Esophagus muscularis mucosa (tissue), 4 donors: Measurements from ENCODE around the gene UBA6. TPM values are rescaled to one million over a fixed set of nuclear protein-coding genes. Genes with fewer than 3 reads are reported as not detected.

Experiments
- DNase-seq: peaks from one replicate; pipeline ENCODE4 v3.0.0-alpha.2; 2017; ENCODE audit errors: extremely low spot score
- H3K27ac ChIP-seq, 4 donors: fragments of 200-600 bp; sonication (generic); replicated peaks in 1 of 4; 1 replicate in 3 of 4; 2 replicates in 1 of 4; pipeline ENCODE4 v1.5.1; 2016 to 2019; ENCODE audit warnings: mild to moderate bottlenecking in 1 of 4
- H3K27me3 ChIP-seq, 4 donors: fragments of 200-600 bp; sonication (generic); one replicate each; pipeline versions ENCODE4 v1.5.1 to v1.6.0; 2016 to 2019
- H3K36me3 ChIP-seq, 4 donors: fragments of 200-600 bp; sonication (generic); one replicate each; pipeline ENCODE4 v1.5.1; 2016 to 2019
- H3K4me1 ChIP-seq, 4 donors: fragments of 200-600 bp; sonication (generic); one replicate each; pipeline ENCODE4 v1.5.1; 2016 to 2019
- H3K4me3 ChIP-seq, 4 donors: fragments of 200-600 bp; sonication (generic); 1 replicate in 2 of 4; 2 replicates in 2 of 4; pipeline ENCODE4 v1.5.1; 2016 to 2019; ENCODE audit warnings: mild to moderate bottlenecking in 4 of 4, moderate library complexity in 1 of 4
- H3K9me3 ChIP-seq, 4 donors: fragments of 200-600 bp; sonication (generic); 1 replicate in 3 of 4; 2 replicates in 1 of 4; pipeline ENCODE4 v1.5.1; 2016 to 2019
- CTCF ChIP-seq, 3 experiments: fragments of 200-600 bp in 2 of 3; fragments of 450-650 bp in 1 of 3; sonication (generic) in 2 of 3; IDR thresholded peaks; one replicate each; pipeline ENCODE4 v1.5.1; 2017 to 2019; ENCODE audit warnings: antibody characterized with exemption in 3 of 3, mild to moderate bottlenecking in 2 of 3, moderate library complexity in 1 of 3
- EP300 ChIP-seq: sonication (generic); formaldehyde crosslinking; IDR thresholded peaks from one replicate; pipeline ENCODE4 v1.6.1; 2017; ENCODE audit warnings: antibody characterized with exemption
- POLR2A ChIP-seq: fragments of 450-650 bp; IDR thresholded peaks from one replicate; pipeline ENCODE4 v1.6.1; 2017; ENCODE audit warnings: antibody characterized with exemption, moderate library complexity, mild to moderate bottlenecking, low read depth
- POLR2AphosphoS5 ChIP-seq, 2 donors: sonication (generic); formaldehyde crosslinking; IDR thresholded peaks; one replicate each; pipeline ENCODE4 v1.6.1; 2017; ENCODE audit warnings: antibody characterized with exemption in 2 of 2
- WGBS: methylation state at CpG from one replicate; pipeline ENCODE4 v1.1.5; 2018; 5-methylcytosine and 5-hydroxymethylcytosine counted together
- intact Hi-C: fragments of 100-400 bp; cut with DNase I; formaldehyde crosslinking; loops from one replicate; pipeline ENCODE4 v1.15.1; 2023
- small RNA-seq, 3 donors: library from RNA; depleted of rRNA; stranded (forward); fragments of <200 nt; gene quantifications; one replicate each; pipeline ENCODE3, GENCODE V24; 2016
- total RNA-seq, 4 donors: library from RNA; depleted of rRNA; stranded (reverse); fragments of >200 nt; gene quantifications; one replicate each; pipeline versions ENCODE4 v1.1.0 to v1.2.1, GENCODE V29; 2016

The UBA6 gene
- total RNA-seq, 4 donors from 2014 or later = 18.8 to 40.9 (median 21.5) TPM

GRCh38 chr4:67570537-67570936 lies 130.4 kb downstream of the UBA6 start:
- Histone ChIP-seq H3K27ac (no peak overlapping the region), H3K9me3 (no peaks in the 10 kb centered on the region), H3K27me3 (no peaks in the 10 kb centered on the region), H3K4me1 (no peaks in the 10 kb centered on the region), H3K4me3 (no peak overlapping the region), H3K36me3 (no peaks in the 10 kb centered on the region)
- no peak for TF ChIP-seq POLR2A
- TF ChIP-seq CTCF (IDR thresholded peaks at IDR 0.05) = no peak
- no peak for TF ChIP-seq EP300
- intact Hi-C loops = no loop called here
- DNase-seq = no peak
- 100% methylated on average over 1 of the region's 1 CpG for WGBS

- Histone ChIP-seq H3K4me3 (no peak overlapping the region), H3K36me3 (no peaks in the 10 kb centered on the region), H3K27me3 (no peaks in the 10 kb centered on the region), H3K9me3 (no peaks in the 10 kb centered on the region), H3K4me1 (no peaks in the 10 kb centered on the region), H3K27ac (no peak overlapping the region)
- no peak for DNase-seq
- WGBS = 88% methylated on average over 2 of the region's 2 CpGs
- TF ChIP-seq CTCF (IDR thresholded peaks at IDR 0.05) = no peak
- TF ChIP-seq EP300 = no peak
- TF ChIP-seq POLR2A = no peak
- no peak for TF ChIP-seq POLR2AphosphoS5 (IDR thresholded peaks at IDR 0.05)
- intact Hi-C loops = no loop called here
These were observed 132.1 kb downstream of the UBA6 start for GRCh38 chr4:67568820-67569219.

- Histone ChIP-seq H3K4me1 (no peaks in the 10 kb centered on the region), H3K36me3 (no peaks in the 10 kb centered on the region), H3K27me3 (no peaks in the 10 kb centered on the region), H3K27ac (no peak overlapping the region), H3K4me3 (no peak overlapping the region), H3K9me3 (no peaks in the 10 kb centered on the region)
- no peak for DNase-seq
- intact Hi-C loops = no loop called here
- WGBS = 90% methylated on average over 3 of the region's 3 CpGs
- TF ChIP-seq POLR2A (no peak), CTCF (IDR thresholded peaks at IDR 0.05) (no peak), POLR2AphosphoS5 (IDR thresholded peaks at IDR 0.05) (no peak), EP300 (no peak)
These were observed 134.6 kb downstream of the UBA6 start for GRCh38 chr4:67566335-67566734.

GRCh38 chr4:67565284-67565683 lies 135.7 kb downstream of the UBA6 start:
- Histone ChIP-seq H3K9me3 (no peaks in the 10 kb centered on the region), H3K4me1 (no peaks in the 10 kb centered on the region), H3K27me3 (no peaks in the 10 kb centered on the region), H3K36me3 (no peaks in the 10 kb centered on the region), H3K27ac (no peak overlapping the region), H3K4me3 (no peak overlapping the region)
- intact Hi-C loops = no loop called here
- DNase-seq = no peak
- TF ChIP-seq POLR2AphosphoS5 (IDR thresholded peaks at IDR 0.05) (no peak), CTCF (IDR thresholded peaks at IDR 0.05) (no peak), EP300 (no peak), POLR2A (no peak)

Small RNA genes within 50 kb of the gene (small RNA-seq; reads per million reads assigned to genes)
- gene AC096720.1 = 0 reads per million in 3 donors
- gene RF00091 = 0 reads per million in 3 donors

Other genes starting within 250 kb of the UBA6 start
- gene CENPC, start 155.7 kb downstream of the UBA6 start, total RNA-seq = 10 to 100 TPM; 14.5 to 26.2 (median 15.3) TPM
- gene STAP1, start 142.4 kb downstream of the UBA6 start, total RNA-seq = 1 to 10 TPM in 1 of 4 donors, under 1 TPM in 1, not detected in 2; 0.42 to 1.2 TPM
- under 1 TPM in 1 of 4 donors, not detected in 3; 0.11 TPM for gene GNRHR, start 53.2 kb upstream of the UBA6 start, total RNA-seq
- gene TMPRSS11D, start 182.8 kb upstream of the UBA6 start, total RNA-seq = not detected